DOHH2 (cell line): ENCODE measurements around the gene IFITM1.

Source experiments
- CTCF ChIP-seq: fragments of 200-600 bp; sonication (generic); IDR thresholded peaks from one replicate; pipeline ENCODE4 v1.5.1; 2014; ENCODE audit warnings: antibody characterized with exemption, mild to moderate bottlenecking, low read depth, low read length; ENCODE audit not compliant: poor library complexity, severe bottlenecking
- EZH2phosphoT487 ChIP-seq: fragments of 200-600 bp; sonication (generic); IDR thresholded peaks from 2 replicates; pipeline ENCODE4 v1.6.1; 2017; ENCODE audit warnings: borderline replicate concordance, mild to moderate bottlenecking, antibody characterized with exemption, low read length, moderate library complexity, mixed read lengths

GRCh38 chr11:304915-305843 lies 8.7 kb upstream of the IFITM1 start:
- peak; percentile 76 for TF ChIP-seq CTCF
- TF ChIP-seq EZH2phosphoT487, result no peak
